ENCODE measurements around the gene PTAR1.

GRCh38 chr9:69677931-69678330 is 81.9 kb downstream of the PTAR1 start:
- TF ChIP-seq, protein P1, sequence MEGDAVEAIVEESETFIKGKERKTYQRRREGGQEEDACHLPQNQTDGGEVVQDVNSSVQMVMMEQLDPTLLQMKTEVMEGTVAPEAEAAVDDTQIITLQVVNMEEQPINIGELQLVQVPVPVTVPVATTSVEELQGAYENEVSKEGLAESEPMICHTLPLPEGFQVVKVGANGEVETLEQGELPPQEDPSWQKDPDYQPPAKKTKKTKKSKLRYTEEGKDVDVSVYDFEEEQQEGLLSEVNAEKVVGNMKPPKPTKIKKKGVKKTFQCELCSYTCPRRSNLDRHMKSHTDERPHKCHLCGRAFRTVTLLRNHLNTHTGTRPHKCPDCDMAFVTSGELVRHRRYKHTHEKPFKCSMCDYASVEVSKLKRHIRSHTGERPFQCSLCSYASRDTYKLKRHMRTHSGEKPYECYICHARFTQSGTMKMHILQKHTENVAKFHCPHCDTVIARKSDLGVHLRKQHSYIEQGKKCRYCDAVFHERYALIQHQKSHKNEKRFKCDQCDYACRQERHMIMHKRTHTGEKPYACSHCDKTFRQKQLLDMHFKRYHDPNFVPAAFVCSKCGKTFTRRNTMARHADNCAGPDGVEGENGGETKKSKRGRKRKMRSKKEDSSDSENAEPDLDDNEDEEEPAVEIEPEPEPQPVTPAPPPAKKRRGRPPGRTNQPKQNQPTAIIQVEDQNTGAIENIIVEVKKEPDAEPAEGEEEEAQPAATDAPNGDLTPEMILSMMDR (conservative IDR thresholded peaks at IDR 0.05) = no peak
- TF ChIP-seq EZH2 (IDR thresholded peaks at IDR 0.05; ENCODE audit: low read depth) = no peak

All from PC-9 (cell line).